Measurements from ENCODE around the gene SEMA3G.

DNA sequence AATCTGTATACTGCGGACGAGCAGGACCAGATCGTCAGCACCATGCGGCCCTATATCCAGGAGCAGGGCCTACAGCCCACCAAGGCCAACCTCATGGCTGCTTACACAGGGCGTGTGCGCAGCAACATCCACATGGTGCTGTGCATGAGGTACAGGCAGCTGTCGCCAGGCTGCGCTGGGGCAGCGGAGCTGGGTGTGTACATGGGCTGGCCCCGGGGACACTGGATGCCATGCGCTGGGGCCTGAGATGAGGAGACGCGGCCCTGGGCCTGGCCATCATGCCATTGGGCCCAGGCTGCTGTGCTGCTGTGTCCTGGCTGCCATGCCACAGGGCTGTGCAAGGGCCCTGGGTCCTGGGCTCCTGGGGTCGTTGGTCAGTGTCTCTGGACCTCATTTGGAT lies 61.5 kb downstream of the SEMA3G start:
- TF ChIP-seq, protein P1, sequence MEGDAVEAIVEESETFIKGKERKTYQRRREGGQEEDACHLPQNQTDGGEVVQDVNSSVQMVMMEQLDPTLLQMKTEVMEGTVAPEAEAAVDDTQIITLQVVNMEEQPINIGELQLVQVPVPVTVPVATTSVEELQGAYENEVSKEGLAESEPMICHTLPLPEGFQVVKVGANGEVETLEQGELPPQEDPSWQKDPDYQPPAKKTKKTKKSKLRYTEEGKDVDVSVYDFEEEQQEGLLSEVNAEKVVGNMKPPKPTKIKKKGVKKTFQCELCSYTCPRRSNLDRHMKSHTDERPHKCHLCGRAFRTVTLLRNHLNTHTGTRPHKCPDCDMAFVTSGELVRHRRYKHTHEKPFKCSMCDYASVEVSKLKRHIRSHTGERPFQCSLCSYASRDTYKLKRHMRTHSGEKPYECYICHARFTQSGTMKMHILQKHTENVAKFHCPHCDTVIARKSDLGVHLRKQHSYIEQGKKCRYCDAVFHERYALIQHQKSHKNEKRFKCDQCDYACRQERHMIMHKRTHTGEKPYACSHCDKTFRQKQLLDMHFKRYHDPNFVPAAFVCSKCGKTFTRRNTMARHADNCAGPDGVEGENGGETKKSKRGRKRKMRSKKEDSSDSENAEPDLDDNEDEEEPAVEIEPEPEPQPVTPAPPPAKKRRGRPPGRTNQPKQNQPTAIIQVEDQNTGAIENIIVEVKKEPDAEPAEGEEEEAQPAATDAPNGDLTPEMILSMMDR (optimal IDR thresholded peaks at IDR 0.05 in 1 of 3, IDR thresholded peaks at IDR 0.05 in 1 of 3, conservative IDR thresholded peaks at IDR 0.05 in 1 of 3; ENCODE audit: extremely low read depth in 1 of 3, insufficient read depth in 2 of 3, low read length in 3 of 3) = no peak
- no peak for TF ChIP-seq EZH2 (IDR thresholded peaks at IDR 0.05; ENCODE audit: low read length)
